GM10248 (cell line): ENCODE measurements around the gene SPATA31C1.

Experiments used
- CTCF ChIA-PET: fragments of 300-600 bp; sonication (Branson Sonifier 250); formaldehyde crosslinking; extraction: SDS; loops from one replicate; lab custom pipeline; 2021; ENCODE audit warnings: antibody characterized with exemption; lab: Yijun Ruan, JAX
- POLR2A ChIA-PET: fragments of 350-650 bp; sonication (Branson Sonifier 250); formaldehyde crosslinking; extraction: SDS; loops from one replicate; lab custom pipeline; 2020; ENCODE audit warnings: antibody characterized with exemption; lab: Yijun Ruan, JAX
- DNase-seq: peaks from one replicate; pipeline ENCODE4 v3.0.0; 2012; ENCODE audit errors: extremely low spot score
- CTCF ChIP-seq: IDR thresholded peaks from 2 replicates; pipeline ENCODE4 v1.5.1; 2012; ENCODE audit warnings: mild to moderate bottlenecking, low read depth; ENCODE audit errors: extremely low read depth, missing control alignments, control extremely low read depth

Gene SPATA31C1

GRCh38 chr9:87944096-87944495 lies 26.3 kb downstream of the SPATA31C1 start:
- ChIA-PET CTCF (no interaction called here), POLR2A (no interaction called here)
- no peak for TF ChIP-seq CTCF
- DNase-seq = no peak

- ChIA-PET CTCF (no interaction called here), POLR2A (no interaction called here)
- DNase-seq = no peak
- no peak for TF ChIP-seq CTCF
Measured at GRCh38 chr9:87944682-87945081, 26.9 kb downstream of the SPATA31C1 start.

GRCh38 chr9:87950296-87950695 lies 32.5 kb downstream of the SPATA31C1 start:
- ChIA-PET CTCF (interaction anchor here (0.7 to 4.6 kb wide), 4 partner anchors 10 to 795 kb away, joined by 3 to 21 read pairs (median 4); no protein-coding TSS in a partner anchor), POLR2A (no interaction called here)
- DNase-seq = no peak
- no peak for TF ChIP-seq CTCF

GRCh38 chr9:87950765-87951488 lies 33.2 kb downstream of the SPATA31C1 start:
- CTCF ChIA-PET = interaction anchor here (0.7 to 4.6 kb wide), 9 partner anchors 10 to 1050 kb away, joined by 3 to 21 read pairs (median 3); no protein-coding TSS in a partner anchor
- peak; percentile 43 for DNase-seq

GRCh38 chr9:87954230-87954629 lies 36.5 kb downstream of the SPATA31C1 start:
- no peak for DNase-seq

More at GRCh38 chr9:87950765-87951488, 33.2 kb downstream of the SPATA31C1 start:
- TF ChIP-seq CTCF = peak; percentile 33
- POLR2A ChIA-PET = no interaction called here

GRCh38 chr9:87957839-87958238 lies 40.1 kb downstream of the SPATA31C1 start:
- no peak for TF ChIP-seq CTCF
- ChIA-PET CTCF (no interaction called here), POLR2A (no interaction called here)
- DNase-seq = no peak

More at GRCh38 chr9:87954230-87954629, 36.5 kb downstream of the SPATA31C1 start:
- no peak for TF ChIP-seq CTCF
- ChIA-PET POLR2A (no interaction called here), CTCF (no interaction called here)
